HG02840 (cell line): Measurements from ENCODE around the gene CENPS.
A peak's percentile ranks its signal among the peaks of the same experiment; 100 is the strongest.
"Not testable (repeated sequence)": the region's sequence is repeated elsewhere in the genome, so short reads cannot be mapped to it uniquely, and the experiment has no call there.

Source experiments
- ATAC-seq: cut with Tn5 transposase; IDR thresholded peaks from one replicate; pipeline ENCODE4 v1.9.1; 2021; ENCODE audit warnings: mild to moderate bottlenecking, moderate library complexity, moderate number of reproducible peaks; ENCODE audit not compliant: unreplicated experiment, low FRiP score

The CENPS gene

DNA sequence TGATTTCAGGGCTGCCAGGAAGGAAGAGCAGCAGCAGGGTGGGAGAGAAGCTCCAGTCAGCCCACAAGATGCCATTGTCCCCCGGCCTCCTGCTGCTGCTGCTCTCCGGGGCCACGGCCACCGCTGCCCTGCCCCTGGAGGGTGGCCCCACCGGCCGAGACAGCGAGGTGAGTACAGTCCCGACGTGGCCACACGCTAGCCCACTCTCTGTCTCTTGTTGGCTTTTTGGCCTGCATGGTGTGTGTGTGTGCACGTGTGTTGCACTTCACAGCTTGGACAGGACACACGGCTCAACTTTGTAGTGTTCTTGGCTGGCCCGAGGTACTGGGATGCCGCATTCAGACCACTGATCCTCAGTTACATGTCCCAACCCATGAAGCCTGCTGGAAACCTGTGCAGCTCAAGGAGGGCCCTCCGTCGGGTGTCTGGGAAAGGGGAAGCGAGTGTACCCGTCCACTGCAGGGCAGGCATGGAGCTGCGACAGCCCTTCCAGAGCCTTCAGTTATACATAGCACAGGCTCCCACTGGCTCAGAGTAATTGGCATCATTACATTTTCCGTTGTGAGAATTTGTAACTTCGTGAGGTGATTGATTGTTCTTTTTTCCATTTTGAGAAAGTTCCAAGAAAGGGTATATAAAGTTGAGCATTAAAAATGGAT, 20.1 kb downstream of the CENPS start:
- no peak for ATAC-seq

DNA sequence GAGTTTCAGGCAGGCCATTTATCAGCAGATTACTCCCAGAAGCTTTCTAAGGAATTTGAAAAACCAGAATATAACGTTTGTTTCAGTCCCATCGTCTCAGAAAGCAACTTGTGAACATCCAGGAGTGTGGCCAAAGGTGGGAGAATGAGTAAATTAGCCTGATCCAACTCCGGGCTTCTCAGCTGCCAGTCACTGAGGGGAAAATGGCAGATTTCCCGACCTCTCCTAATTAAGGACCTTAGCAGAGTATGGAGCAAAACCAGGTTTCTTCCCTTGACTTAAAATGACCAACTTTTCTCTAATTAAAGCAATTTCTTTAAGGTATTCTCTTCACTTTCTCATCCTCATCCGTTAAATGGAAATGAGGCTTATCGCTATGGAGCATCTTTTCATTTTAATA, 20.6 kb downstream of the CENPS start:
- no peak for ATAC-seq

DNA sequence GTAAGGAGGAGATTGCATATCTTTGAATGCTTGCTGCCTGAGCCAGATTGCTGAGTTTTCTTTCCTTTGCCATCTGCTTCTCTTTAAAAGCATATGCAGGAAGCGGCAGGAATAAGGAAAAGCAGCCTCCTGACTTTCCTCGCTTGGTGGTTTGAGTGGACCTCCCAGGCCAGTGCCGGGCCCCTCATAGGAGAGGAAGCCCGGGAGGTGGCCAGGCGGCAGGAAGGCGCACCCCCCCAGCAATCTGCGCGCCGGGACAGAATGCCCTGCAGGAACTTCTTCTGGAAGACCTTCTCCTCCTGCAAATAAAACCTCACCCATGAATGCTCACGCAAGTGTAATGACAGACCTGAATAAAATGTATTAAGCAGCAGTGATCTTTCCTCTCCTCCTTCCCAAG, 21.1 kb downstream of the CENPS start:
- ATAC-seq: no peak

DNA sequence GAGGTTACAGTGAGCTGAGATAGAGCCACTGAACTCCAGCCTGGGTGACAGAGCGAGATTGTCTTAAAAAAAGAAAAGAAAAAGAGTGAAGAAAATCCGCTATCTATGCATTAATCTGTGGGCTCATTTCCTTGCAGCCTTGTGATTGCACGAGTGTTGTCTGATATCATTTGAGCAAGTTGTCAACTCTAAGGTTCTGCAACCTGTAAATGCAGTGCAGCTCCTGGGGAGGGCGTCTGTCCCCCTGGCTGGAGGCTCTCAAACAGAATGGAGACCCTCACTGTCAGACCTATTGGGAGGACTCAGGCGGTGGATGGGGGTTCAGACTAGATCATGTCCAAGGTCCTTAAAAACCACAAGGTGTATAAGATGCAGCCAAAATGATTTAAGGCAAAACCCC, 25.8 kb downstream of the CENPS start:
- ATAC-seq: no peak

DNA sequence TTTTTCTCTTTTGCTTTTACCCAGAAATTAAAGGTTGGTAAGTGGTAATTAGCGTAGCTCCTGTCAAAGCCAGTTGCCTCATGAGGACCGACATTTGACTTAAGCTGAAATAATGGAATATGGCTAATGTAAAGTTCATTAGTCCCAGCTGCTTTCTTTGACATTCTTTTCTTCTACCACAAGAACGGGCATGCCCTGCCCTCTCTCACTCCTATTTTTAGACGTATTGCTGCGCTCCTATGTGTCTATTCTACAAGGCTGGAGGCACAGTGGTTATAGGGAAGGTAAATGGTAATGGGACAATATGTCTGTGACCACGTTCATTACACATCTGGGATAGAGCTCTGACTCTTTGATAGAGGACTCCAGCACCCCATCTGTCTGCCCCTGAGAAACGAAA, 26.4 kb downstream of the CENPS start:
- no peak for ATAC-seq

DNA sequence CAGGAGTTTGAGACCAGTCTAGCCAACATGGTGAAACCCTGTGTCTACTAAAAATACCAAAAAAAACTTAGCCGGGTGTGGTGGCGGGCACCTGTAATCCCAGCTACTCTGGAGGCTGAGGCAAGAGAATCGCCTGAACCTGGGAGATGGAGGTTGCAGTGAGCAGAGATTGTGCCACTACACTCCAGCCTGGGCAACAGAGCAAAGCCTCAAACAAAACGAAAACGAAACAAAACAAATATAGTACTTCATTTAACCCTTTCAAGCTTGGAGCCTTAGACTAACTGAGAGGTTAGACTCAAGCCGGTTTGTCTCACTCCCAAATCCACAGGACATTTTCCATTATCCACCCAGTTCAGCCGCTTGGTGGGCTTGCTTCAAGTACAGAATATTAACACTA, 27.2 kb downstream of the CENPS start:
- ATAC-seq: not testable (repeated sequence)

DNA sequence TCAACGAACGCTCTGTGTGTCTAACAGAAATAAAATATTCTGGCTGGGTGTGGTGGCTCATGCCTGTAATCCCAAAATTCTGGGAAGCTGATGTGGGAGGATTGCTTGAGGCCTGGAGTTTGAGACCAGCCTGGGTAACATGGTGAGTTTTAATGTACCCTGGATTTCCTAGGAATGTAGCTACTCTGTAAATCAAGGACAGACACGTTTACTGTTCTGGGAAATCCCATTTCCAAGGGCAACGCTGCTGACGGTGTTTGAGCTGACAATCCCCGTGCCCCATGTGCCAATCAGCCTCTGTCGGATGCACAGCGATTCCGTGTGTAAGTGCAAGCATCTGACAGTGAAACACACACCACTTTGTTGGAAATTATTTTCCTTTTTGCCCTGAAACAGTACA, 27.6 kb downstream of the CENPS start:
- no peak for ATAC-seq

DNA sequence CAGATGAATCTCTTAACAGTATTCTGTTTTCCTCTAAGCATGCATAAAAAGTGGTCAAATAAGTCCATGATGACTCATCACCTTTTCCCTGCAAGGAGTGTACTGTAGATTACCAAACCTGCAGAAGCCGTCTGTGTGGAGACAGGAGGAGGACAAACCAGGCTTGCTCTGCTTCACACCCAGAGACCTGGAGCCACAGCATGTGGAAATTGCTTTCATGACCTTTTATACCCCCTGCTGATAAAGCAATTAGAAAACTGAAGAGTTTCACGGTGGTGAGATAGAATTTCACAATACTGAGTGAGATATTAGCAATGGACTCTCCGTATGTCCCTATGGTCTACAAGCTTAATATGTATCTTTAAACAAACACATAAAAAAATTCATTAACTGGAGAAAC, 29.0 kb downstream of the CENPS start:
- no peak for ATAC-seq

DNA sequence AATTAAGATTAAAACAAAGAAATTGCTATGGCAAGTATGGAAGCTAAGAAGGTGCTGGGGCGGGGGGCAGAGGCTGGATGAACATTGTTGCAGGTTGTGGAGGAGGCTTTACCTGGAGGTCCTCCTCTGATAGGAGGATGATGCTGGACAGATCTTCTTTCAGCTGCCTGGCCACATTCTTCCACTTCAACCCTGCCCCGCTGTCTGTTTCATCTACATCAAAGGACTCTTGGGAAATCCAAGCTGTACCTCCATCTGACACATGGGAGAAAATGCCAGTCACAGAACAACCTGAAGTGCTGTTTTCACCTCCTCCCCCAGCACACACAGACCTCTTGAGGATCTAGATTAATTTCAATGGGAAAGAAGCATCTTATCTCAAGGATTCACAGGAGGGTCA, 36.8 kb downstream of the CENPS start:
- no peak for ATAC-seq

DNA sequence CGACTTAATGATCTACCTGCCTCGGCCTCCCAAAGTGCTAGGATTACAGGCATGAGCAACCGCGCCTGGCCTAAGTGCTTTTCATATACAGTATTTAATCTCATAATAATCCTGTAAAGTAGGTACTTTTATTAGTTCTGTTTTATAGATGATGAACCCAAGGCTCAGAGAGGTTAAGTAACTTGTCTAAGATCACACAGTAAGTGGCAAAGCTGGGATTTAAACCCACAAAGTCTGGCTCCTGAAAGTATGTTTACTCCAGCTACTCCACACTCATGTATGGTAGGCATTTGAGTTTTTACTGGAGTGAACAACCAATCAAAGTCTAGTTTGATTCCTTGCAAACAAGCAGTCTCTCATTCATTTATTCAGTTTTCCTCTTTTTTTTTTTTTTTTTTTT, 39.8 kb downstream of the CENPS start:
- ATAC-seq: no peak

DNA sequence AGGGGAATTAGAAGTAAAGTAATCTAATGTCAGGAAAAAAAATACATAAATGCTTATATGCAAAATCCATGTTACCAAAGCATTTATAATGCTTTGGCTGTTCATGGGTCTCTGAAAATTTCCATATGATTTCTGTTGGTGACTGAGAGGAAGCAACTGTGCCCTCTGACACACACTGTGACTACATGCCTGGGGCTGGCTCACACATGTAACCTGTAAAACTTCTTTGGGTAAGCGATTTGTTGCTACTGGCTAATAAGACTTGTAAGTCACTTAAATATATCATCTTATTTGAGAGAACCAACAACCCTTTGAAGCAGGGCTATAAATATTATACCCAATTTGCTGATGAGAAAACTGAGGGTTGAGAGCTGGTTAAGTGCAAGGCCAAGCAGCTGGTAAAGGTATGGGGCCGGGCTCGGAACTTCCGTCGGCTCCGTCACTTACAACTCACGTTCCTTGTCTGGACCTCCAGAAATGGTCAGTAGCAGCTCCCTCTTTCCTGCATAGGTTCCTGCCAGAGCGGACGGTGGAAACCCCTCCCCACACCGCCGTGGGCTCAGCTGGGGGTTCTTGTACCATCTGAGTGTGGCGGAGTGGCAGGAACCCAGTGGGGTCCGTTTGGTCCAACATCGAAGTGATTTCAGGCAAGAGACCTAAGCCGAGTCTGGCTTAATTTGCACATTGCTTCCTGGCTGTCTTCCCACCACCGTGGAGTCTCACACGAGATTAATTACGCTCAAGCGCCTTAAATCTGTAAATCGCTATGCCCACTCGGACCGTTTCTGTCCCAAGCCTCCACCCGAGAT, 41.4 kb downstream of the CENPS start:
- no peak for ATAC-seq

DNA sequence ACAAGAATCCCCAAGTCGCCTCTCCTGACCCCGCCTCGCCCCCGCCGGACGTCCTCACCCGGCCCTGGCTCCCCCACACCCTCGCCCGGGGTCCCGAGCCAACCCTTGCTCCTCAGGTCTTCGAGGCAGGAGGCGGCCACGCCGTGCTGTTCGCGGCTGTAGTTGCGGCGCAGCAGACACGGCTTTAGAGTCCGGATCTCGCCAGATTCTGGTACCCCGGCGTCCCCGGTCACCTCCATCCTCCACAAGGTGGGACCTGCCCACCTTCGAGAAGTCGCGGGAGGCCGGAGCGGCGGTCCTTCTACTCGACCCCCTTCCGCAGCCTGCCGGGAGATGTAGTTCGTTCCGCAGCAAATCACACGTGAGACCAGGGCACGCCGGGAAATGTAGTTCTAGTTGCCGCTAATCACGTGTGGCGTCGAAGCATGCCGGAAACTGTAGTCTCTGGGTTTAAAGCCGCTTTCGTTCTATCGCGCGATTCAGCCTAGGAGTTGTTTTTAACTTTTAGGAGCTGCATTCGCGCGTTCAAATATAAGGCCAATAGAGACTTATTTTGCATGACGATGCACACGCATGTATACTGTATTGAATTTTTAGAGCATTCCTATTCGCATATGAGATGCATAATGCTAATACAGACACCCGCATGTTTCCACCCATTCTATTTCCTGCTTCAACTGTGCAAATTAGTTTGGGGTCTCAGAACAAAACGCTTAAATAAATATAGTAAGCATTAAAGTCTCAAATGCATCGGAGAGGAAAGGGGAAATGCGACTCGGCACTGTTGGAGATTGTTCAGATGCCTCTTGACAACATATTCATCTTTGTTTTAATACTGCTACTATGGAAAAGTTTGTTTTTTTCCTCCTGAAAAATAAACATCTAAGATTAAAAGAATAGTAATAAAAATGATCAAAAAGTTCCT, 42.2 kb downstream of the CENPS start, which contains the start of gene DFFA:
Gene DFFA, minus strand, starts transcription at position 310 of the 925 bp plus-strand sequence. Its CDS starts 71 bp downstream, at position 239.
- peak; percentile 77 for ATAC-seq

DNA sequence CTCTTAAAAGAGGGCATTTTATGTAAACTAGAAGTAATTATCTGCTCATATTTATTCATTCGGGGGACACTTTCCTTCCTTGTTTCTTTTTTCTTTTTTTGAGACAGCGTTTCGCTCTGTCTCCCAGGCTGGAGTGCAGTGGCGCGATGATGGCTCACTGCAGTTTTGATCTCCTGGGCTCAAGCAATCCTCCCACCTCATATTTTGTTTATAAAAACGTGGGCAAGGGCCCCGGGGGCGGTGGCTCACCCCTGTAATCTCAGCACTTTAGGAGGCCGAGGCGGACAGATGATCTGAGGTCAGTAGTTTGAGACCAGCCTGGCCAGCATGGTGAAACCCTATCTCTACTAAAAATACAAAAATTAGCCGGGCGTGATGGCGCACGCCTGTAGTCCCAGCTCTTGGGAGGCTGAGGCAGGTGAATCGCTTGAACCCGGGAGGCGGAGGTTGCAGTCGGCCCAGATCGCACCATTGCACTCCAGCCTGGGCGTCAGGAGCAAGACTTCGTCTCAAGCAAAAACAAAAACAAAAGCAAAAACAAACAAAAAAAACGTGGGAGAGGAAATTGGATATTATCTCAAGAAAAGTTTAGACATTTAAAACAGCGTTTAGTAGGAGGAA, 43.0 kb downstream of the CENPS start:
- ATAC-seq: no peak

DNA sequence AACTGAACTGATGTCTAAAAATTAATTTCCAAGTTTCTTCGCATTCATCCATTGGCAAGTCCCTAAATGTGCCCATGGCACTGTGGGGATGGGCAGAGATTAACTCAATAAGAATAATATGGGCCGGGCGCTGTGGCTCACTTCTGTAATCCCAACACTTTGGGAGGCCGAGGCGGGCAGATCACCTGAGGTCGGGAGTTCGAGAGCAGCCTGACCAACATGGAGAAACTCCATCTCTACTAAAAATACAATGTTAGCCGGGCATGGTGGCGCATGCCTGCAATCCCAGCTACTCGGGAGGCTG, 44.0 kb downstream of the CENPS start:
- not testable (repeated sequence) for ATAC-seq

DNA sequence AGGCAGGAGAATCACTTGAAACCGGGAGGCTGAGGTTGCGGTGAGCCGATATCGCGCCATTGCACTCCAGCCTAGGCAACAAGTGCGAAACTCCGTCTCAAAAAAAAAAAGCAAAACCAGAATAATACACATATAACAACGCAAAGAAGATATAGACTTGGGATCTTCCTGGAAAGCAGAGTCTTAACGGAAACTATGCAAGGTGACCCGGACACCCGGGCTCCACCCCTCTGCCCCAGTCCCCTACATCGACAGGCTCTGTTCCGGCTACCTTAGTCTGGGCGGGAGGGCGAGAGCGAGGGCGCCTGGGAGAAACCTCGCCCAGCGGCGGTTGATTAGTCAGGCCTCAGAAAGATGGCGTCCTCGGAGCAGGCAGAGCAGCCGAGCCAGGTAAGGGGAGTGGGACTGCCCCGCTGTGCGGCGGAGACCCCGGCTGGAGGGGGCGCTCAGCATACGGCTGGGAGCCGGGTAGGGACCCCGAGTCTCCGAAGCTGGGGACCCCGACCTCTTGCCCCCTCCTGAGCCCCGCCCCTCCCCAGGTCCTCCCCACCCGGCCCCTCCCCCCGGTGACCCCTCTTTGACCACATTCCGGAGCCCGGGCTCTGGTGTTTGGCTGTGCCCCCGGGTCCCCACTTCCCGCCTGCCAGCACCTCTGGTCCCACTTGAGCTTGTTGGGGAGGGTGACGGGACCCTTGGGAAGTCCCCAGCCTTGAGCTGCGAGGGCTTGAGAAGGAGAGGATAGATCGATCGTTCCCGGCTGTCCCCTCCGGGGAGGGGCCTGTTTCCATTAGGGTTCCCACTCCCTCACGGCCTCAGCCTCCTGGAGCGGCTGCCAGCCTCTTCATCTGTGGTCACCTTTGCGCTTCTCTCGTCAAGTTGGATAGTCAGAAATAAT, 44.6 kb downstream of the CENPS start, which contains the start of gene PEX14:
Gene PEX14, plus strand, starts transcription at position 338 of the 895 bp plus-strand sequence. Its CDS starts 17 bp downstream, at position 355.
- peak; percentile 45 for ATAC-seq

DNA sequence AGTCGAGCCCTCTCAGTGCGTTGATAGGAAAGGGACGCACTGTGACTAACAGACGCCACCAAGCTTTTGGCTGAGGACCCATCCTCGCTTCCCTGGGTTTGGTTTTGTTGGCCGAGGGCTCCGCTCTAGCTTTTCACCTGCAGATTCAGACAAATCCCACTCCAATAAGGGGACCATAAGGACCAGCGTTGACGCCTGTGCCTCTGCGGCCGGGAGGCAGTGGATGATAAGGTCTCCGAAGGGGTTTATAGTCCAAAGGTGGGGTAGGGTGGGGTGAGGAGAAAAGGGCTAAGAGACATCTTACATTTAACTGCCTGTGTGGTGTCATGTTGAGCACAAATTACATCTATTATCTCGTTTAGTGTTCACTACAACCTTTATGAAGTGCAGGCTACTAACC, 45.3 kb downstream of the CENPS start:
- ATAC-seq: no peak

DNA sequence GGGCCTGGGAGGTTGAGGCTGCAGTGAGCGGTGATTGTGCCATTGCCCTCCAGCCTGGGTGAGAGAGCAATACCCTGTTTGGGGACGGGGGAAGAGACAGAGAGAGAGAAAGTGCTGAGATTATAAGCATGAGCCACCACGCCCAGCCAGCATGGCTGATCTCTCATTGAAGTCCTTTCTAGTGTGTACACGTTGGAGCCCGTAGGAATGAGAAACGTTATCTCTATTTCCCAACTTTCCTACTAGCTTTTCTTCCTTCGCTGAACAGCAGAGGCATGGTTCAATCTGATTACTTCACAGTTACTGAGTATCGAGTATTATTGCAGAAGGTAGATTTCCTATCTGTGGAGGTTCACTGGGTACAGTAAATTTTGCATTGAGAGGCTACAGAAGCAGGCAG, 49.1 kb downstream of the CENPS start:
- ATAC-seq: no peak

DNA sequence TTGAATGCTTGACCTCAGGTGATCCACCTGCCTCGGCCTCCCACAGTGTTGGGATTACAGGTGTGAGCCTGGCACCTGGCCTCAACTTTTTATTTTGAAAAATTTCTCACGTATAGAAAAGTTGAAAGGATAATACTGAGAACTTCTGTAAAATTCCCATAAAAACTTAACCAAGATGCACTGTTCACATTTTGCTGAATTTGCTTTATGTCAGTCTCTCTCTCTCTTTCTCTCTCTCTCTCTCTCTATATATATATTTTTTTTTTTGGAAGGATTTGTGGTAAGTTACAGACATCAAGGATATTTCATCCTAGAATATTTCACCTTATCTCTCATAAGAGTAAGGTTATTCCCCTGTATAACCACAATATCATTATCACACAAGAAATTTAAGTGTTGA, 50.4 kb downstream of the CENPS start:
- ATAC-seq: no peak

DNA sequence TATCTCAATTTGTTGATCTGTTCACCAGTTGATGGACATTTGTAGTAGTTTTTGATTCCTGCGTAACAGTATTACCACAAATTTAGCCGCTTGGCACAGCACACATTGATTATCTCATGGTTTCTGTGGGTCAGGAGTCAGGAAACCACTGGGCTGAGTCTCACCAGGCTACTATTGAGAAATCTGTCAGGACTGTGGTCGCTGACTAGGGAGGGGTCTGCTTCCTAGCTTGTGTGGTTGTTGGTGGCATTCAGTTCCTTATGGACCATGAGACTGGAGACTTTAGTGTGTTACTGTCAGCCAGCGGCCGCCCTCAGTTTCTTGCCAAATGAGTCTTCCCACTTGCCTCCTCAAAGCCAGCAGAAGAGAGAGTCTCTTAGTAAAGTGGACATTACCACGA, 54.3 kb downstream of the CENPS start:
- ATAC-seq: no peak
